Measurements from ENCODE around the gene NPEPL1.

NPEPL1 gene

GRCh38 chr20:58702859-58703648, 10.5 kb downstream of the NPEPL1 start:
- TF ChIP-seq, protein P1, sequence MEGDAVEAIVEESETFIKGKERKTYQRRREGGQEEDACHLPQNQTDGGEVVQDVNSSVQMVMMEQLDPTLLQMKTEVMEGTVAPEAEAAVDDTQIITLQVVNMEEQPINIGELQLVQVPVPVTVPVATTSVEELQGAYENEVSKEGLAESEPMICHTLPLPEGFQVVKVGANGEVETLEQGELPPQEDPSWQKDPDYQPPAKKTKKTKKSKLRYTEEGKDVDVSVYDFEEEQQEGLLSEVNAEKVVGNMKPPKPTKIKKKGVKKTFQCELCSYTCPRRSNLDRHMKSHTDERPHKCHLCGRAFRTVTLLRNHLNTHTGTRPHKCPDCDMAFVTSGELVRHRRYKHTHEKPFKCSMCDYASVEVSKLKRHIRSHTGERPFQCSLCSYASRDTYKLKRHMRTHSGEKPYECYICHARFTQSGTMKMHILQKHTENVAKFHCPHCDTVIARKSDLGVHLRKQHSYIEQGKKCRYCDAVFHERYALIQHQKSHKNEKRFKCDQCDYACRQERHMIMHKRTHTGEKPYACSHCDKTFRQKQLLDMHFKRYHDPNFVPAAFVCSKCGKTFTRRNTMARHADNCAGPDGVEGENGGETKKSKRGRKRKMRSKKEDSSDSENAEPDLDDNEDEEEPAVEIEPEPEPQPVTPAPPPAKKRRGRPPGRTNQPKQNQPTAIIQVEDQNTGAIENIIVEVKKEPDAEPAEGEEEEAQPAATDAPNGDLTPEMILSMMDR (IDR thresholded peaks at IDR 0.05; ENCODE audit: insufficient read depth, missing control alignments): peak; percentile 7
- FAIRE-seq (no peak), DNase-seq (ENCODE audit: insufficient read length, low spot score) (no peak)

GRCh38 chr20:58703765-58704371, 11.3 kb downstream of the NPEPL1 start:
- TF ChIP-seq, protein P1 (IDR thresholded peaks at IDR 0.05; ENCODE audit: insufficient read depth, missing control alignments): no peak
- FAIRE-seq: no peak
- DNase-seq (ENCODE audit: insufficient read length, low spot score): no peak

GRCh38 chr20:58705208-58705926, 12.8 kb downstream of the NPEPL1 start:
- DNase-seq (ENCODE audit: insufficient read length, low spot score): no peak
- FAIRE-seq: no peak
- TF ChIP-seq, protein P1 (IDR thresholded peaks at IDR 0.05; ENCODE audit: insufficient read depth, missing control alignments): no peak

DNA sequence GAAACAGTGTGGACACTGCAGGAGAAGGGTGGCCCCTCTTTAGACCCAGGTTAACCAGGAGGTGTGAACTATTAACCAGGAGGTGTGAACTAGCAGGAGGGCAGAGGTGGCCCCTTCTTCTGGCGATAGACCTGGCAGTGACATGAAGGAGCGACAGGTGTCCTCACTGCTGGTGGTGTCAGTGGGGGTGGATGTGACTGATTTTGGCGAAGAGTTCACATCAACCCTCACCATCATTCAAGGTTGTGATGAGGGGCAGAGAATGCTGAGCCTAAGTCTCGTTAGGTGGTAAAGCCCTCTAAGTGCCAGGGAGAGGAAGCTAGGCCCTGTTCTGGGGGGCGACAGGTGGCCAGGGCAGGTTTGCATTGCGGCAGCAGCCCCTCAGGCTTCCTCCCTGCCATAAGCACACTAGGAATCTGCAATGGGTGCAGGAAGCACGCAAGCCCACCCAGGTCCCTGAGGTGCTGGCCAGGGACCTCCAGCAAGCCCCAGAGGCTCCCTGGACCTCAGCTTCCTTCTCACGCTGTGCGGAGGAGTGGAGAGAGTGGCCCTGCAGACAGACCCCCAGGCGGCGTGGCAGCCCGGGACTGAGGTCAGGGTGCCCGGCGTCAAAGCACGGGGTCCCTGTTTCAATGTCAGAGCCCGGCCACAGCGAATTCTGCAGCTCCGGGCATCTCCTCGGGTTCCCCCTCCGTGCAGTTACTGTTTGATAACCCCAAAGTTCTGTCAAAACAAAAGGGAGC, 13.7 kb downstream of the NPEPL1 start:
- DNase-seq (ENCODE audit: insufficient read length, low spot score): no peak
- TF ChIP-seq, protein P1 (IDR thresholded peaks at IDR 0.05; ENCODE audit: insufficient read depth, missing control alignments): no peak
- no peak for FAIRE-seq

DNA sequence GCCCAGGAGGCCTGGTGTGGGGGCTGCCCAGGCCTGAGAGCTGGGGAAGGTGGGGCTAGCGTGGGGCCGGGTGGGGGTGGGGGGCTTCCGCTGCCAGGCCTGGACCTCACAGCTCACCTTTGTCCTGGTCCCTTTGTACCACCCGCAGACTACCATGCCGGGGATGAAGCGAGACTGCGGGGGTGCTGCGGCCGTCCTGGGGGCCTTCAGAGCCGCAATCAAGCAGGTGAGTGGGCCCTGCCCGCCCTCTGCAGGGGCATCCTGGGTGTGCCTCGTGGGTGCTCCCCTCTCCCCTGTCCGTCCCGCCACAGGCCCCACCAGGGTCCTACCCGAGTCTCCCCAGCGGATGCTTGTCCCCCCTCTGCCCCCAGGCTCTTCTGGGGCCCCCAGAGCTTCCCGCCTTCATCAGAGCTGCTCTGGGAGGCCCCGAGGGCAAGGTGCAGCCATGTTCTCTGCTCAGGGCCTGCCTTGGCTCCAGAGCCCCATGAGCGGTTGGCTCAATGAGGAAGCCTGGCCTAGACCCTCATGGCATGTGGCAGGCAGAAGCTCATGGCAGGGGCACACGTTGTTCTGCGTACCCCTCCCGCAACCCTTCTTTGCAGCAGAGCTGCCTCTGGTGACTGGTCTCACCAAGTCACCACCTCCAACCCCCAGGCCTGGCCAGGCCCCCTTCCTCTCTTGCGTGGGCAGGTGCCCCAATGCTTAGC, 14.5 kb downstream of the NPEPL1 start:
- DNase-seq (ENCODE audit: insufficient read length, low spot score) (no peak), FAIRE-seq (no peak)

GRCh38 chr20:58707770-58708169, 15.2 kb downstream of the NPEPL1 start:
- FAIRE-seq: no peak
- DNase-seq (ENCODE audit: insufficient read length, low spot score): no peak

More for the DNA sequence above, 14.5 kb downstream of the NPEPL1 start:
- TF ChIP-seq, protein P1 (IDR thresholded peaks at IDR 0.05; ENCODE audit: insufficient read depth, missing control alignments): no peak

More at GRCh38 chr20:58707770-58708169, 15.2 kb downstream of the NPEPL1 start:
- TF ChIP-seq, protein P1 (IDR thresholded peaks at IDR 0.05; ENCODE audit: insufficient read depth, missing control alignments): no peak

Data from D721Med (cell line).